Activated T-cell treated with anti-CD3 and anti-CD28 coated beads, Interleukin-2, amount 50 U/mL, for 72 hours (primary cell): ENCODE measurements around the gene IQGAP2. TPM values are rescaled to one million over a fixed set of nuclear protein-coding genes. Genes with fewer than 3 reads are reported as not detected.
A peak's percentile ranks its signal among the peaks of the same experiment; 100 is the strongest.

Experiments
- ATAC-seq, 2 donors: fragments of 150-1000 bp; cut with Tn5 transposase; replicated peaks in 1 of 2; 2 replicates each; pipeline ENCODE4 v1.10.0; 2021; ENCODE audit warnings: moderate library complexity in 2 of 2, mild to moderate bottlenecking in 1 of 2
- DNase-seq, 2 donors: peaks; one replicate each; pipeline ENCODE4 v3.0.0; 2021 to 2022; ENCODE audit warnings: mixed read lengths in 1 of 2
- H3K27ac Mint-ChIP-seq: one replicate; pipeline ENCODE4 v1.8.0; 2022; ENCODE audit warnings: mild to moderate bottlenecking, moderate library complexity, mixed read lengths
- H3K27me3 Mint-ChIP-seq: one replicate; pipeline ENCODE4 v1.8.0; 2022; ENCODE audit warnings: low read depth, mixed read lengths
- H3K36me3 Mint-ChIP-seq, 2 donors: one replicate each; pipeline ENCODE4 v1.8.0; 2022; ENCODE audit warnings: mixed read lengths in 2 of 2, mild to moderate bottlenecking in 1 of 2; ENCODE audit not compliant: insufficient read depth in 2 of 2
- H3K4me1 Mint-ChIP-seq: one replicate; pipeline ENCODE4 v1.8.0; 2022; ENCODE audit warnings: low read depth, mixed read lengths
- H3K4me3 Mint-ChIP-seq, 2 donors: one replicate each; pipeline ENCODE4 v1.8.0; 2022; ENCODE audit warnings: mild to moderate bottlenecking in 2 of 2, mixed read lengths in 2 of 2, moderate library complexity in 2 of 2
- H3K9me3 Mint-ChIP-seq, 2 donors: one replicate each; pipeline ENCODE4 v1.8.0; 2022; ENCODE audit warnings: mixed read lengths in 2 of 2
- total RNA-seq, 2 donors: library from RNA; stranded (reverse); gene quantifications; one replicate each; pipeline ENCODE4 v1.2.3, GENCODE V29; 2022

Gene IQGAP2
- total RNA-seq, 2 donors from 2014 or later: 78.0 to 108 TPM

DNA sequence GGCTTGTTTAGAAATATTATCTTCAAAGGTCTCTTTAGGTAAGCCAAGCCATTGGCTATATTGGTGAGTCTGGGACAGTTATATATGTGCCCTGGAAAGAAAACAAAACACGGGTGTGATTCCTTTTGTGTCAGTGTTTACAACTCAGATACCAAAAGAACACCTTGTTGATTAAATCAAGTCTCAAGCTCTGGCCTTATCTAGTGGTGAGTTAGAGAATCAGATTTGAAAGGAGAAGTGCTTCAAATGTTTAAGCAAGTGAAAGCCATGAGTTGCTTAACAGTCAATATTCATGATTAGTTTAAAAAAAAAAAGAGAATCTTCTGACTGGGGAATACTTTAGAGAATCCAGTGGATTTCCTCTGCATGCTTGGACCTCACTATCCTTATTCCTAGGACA is 68.3 kb downstream of the IQGAP2 start:
- no peak for ATAC-seq
- H3K4me1 Mint-ChIP-seq: peaks cover 70% of the 10 kb centered on the region
- H3K27me3 Mint-ChIP-seq: no peaks in the 10 kb centered on the region
- H3K9me3 Mint-ChIP-seq: peaks cover 0 to 2% of the 10 kb centered on the region in 2 donors
- H3K36me3 Mint-ChIP-seq: peaks cover 0 to 5% of the 10 kb centered on the region in 2 donors
- DNase-seq: no peak
- H3K27ac Mint-ChIP-seq: peak overlapping the region; percentile 100
- H3K4me3 Mint-ChIP-seq: peak overlapping the region in 1 of 2 donors; percentile 40

DNA sequence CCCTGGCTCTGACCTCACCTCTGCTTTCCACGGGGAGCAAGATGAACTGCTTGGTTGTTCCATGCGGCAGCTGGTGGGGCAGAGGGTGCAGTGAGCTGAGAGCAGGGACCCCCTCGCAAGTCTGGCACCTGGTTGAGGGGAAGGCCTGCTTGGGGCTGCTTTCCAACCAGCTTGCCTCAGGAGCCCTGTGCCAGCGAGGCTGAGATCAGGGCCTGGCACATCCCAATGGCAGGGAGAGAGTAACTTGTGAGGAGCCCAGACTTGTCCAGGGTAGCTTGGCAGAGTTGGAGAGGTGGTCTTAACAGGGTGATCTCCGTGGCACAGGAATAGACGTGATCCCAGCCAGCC is 68.9 kb downstream of the IQGAP2 start:
- H3K27me3 Mint-ChIP-seq: no peaks in the 10 kb centered on the region
- DNase-seq (no peak), ATAC-seq (no peak)
- H3K9me3 Mint-ChIP-seq: peaks cover 0 to 2% of the 10 kb centered on the region in 2 donors
- peaks cover 0 to 5% of the 10 kb centered on the region in 2 donors for H3K36me3 Mint-ChIP-seq
- peak overlapping the region; percentile 100 for H3K27ac Mint-ChIP-seq
- peak overlapping the region; percentile 4 to 68 for H3K4me3 Mint-ChIP-seq
- peaks cover 67% of the 10 kb centered on the region for H3K4me1 Mint-ChIP-seq

DNA sequence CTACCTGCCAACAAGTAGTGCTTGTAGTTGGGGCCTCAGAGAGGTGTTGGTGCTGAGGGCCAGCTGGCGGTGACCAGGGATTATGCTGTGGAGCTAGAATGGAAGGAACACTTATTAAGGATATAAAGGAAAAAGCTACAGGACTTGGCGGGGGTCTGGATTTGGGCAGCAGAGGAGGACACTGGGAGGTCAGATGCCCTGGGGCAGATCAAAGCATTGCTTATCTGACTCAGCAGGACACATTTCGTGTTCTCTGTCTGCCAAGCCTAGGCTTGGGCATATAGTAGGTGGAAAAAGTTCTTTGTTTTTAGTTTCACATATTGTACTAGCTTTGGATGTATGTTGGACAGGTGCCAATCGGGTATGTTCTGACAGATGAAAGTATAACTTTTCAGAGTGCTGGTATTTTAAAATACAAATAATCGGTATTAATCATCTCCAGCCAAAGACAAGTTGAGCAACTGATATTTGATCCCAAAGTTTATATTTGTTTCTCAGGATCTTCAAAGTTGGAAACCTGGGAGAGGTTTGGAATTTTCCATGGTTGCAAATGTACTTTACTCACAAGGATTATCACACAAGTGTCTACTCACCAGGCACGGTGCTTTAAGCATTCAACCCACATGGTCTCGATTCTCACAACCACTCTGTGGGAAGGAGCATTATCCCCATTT is 69.4 kb downstream of the IQGAP2 start:
- H3K9me3 Mint-ChIP-seq: peaks cover 0 to 2% of the 10 kb centered on the region in 2 donors
- H3K4me1 Mint-ChIP-seq: peaks cover 62% of the 10 kb centered on the region
- H3K4me3 Mint-ChIP-seq: peak overlapping the region; percentile 4 to 68
- peak overlapping the region; percentile 100 for H3K27ac Mint-ChIP-seq
- DNase-seq (peak; percentile 16 to 23), ATAC-seq (peak; percentile 41 to 50)
- H3K36me3 Mint-ChIP-seq: peaks cover 0 to 5% of the 10 kb centered on the region in 2 donors
- no peaks in the 10 kb centered on the region for H3K27me3 Mint-ChIP-seq

DNA sequence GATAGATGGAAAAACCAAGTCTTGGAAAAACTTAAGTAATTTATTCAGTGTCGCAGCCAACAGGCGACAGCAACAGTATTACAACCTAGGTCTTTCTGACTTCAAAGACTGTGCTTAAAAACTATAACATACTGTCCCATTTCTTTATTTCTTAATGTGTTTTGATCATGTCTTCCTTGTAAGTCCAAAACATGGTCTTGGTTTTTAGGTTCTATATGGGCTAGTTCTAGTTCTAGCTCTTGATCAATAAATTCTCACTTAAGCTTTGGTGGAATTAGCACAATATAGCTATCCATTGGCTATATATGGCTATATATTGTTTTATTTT is 69.9 kb downstream of the IQGAP2 start:
- Mint-ChIP-seq H3K27me3 (no peaks in the 10 kb centered on the region), H3K27ac (peak overlapping the region; percentile 100), H3K36me3 (peaks cover 0 to 5% of the 10 kb centered on the region in 2 donors), H3K4me3 (peak overlapping the region in 1 of 2 donors; percentile 68), H3K4me1 (peaks cover 59% of the 10 kb centered on the region), H3K9me3 (peaks cover 0 to 2% of the 10 kb centered on the region in 2 donors)
- DNase-seq: no peak
- no peak for ATAC-seq

DNA sequence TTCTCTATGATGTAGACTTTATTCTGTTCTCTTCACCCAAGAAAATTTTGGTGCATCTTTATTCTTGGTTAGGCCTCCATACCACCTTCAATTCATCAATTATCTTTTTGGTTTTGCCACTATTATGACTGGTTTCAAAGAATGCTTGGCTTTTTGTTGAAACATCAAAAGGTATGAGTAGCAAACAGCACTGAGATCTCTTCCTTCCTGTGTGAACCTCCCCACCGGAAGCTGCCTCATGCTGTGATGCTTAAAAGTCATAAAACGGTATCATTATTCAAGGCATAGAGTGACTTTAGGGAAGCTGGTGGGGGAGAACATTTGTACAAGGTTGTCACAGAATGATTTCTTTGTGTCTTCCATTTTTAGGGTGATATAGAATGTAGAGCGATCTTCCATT is 70.6 kb downstream of the IQGAP2 start:
- peak overlapping the region; percentile 52 to 68 for H3K4me3 Mint-ChIP-seq
- peak overlapping the region; percentile 100 for H3K27ac Mint-ChIP-seq
- ATAC-seq (peak; percentile 85 to 87), DNase-seq (peak; percentile 55 to 64)
- peaks cover 0 to 5% of the 10 kb centered on the region in 2 donors for H3K36me3 Mint-ChIP-seq
- H3K27me3 Mint-ChIP-seq: no peaks in the 10 kb centered on the region
- peaks cover 0 to 2% of the 10 kb centered on the region in 2 donors for H3K9me3 Mint-ChIP-seq
- peaks cover 55% of the 10 kb centered on the region for H3K4me1 Mint-ChIP-seq

DNA sequence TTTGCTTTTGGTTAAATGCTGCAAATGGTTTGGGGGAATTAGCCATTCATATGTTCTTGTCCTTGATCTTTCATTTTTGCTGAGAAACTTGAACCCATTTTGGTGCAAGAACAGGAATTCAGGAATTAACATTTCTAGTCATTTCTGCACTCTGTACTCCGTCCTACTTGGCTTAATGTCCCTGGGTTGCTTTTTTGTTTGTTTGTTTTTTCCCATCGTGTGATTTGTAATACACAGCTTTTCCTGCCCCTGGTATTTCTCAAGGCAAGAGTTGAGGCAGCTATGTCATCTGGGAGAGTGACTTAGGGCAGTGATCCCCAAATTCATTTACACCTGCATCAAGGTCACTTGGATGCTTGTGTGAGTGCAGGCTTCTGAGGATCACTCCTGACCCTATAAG is 71.3 kb downstream of the IQGAP2 start:
- ATAC-seq (no peak), DNase-seq (no peak)
- H3K4me1 Mint-ChIP-seq: peaks cover 55% of the 10 kb centered on the region
- no peak overlapping the region for H3K27ac Mint-ChIP-seq
- peaks cover 0 to 2% of the 10 kb centered on the region in 2 donors for H3K9me3 Mint-ChIP-seq
- H3K4me3 Mint-ChIP-seq: no peak overlapping the region
- H3K27me3 Mint-ChIP-seq: no peaks in the 10 kb centered on the region
- peaks cover 0 to 4% of the 10 kb centered on the region in 2 donors for H3K36me3 Mint-ChIP-seq

DNA sequence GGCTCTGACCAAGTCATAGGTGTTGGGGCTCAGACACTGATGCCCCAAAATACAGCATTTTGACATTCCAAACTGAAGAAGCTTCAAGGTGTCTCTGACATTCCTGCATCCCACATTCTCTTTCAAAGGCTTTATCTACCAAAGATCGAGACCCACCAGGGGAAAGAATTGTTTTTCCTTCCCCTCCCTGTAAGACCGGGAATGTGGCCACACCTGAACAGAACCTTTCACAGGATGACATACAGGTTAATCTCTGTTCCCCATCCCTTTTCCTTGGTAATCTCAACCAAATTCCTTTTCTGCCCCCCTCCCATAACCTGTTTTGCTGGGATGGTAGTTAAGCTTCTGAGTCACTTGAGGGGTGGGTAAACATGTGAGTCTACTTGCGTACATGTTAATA is 72.3 kb downstream of the IQGAP2 start:
- DNase-seq: no peak
- peaks cover 0 to 4% of the 10 kb centered on the region in 2 donors for H3K36me3 Mint-ChIP-seq
- no peaks in the 10 kb centered on the region for H3K27me3 Mint-ChIP-seq
- peaks cover 53% of the 10 kb centered on the region for H3K4me1 Mint-ChIP-seq
- H3K27ac Mint-ChIP-seq: no peak overlapping the region
- H3K4me3 Mint-ChIP-seq: no peak overlapping the region
- H3K9me3 Mint-ChIP-seq: peaks cover 0 to 2% of the 10 kb centered on the region in 2 donors
- no peak for ATAC-seq

DNA sequence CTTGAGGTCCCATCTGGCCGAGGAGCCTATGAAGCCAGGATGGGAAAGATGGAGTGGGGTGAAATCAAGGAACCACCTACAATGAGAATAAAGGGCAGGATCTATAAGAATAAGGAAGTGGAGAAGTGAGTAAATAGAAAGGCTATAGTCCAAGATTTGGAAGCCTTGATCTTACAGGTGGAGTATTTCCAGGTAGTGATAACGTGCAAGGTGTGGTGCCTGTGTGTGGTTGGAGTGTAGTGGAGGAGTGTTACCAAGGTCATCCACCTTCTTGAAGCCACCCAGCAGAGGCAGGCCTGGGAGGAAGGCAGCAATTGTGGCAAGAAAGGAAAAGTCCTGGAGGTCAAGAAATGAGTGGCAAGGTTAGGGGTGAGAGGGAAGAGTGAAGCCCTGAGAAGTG is 72.9 kb downstream of the IQGAP2 start:
- no peaks in the 10 kb centered on the region for H3K27me3 Mint-ChIP-seq
- no peak for DNase-seq
- ATAC-seq: no peak
- peaks cover 53% of the 10 kb centered on the region for H3K4me1 Mint-ChIP-seq
- H3K9me3 Mint-ChIP-seq: peaks cover 0 to 2% of the 10 kb centered on the region in 2 donors
- peak overlapping the region; percentile 5 for H3K27ac Mint-ChIP-seq
- H3K36me3 Mint-ChIP-seq: peaks cover 0 to 4% of the 10 kb centered on the region in 2 donors
- H3K4me3 Mint-ChIP-seq: no peak overlapping the region

DNA sequence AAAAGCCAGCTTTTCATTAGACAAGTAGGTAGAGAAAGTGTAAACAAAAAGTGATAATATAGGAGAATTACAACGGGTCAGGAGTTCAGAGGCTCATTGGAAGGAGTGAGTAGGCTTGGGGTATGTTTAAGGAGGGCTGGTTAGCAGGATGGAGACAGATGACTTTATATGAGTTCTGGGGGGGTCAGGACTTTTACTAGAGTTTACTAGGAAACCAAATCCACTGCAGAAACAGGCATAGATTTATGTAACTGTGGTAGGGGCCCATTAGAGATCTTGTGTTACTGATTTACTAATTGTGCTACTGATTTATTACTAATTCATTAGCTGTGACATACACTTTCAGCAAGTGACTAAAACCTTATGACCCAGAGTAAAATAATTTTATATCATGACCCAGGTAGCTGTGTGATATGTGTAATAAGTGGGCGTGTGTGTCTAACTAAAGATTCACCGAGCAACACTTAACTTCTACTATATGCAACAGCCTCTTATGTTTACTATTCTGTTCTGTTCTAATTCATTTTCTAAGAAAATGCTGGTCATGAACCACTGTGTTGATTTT is 73.5 kb downstream of the IQGAP2 start:
- Mint-ChIP-seq H3K9me3 (peaks cover 0 to 2% of the 10 kb centered on the region in 2 donors), H3K27ac (peak overlapping the region; percentile 49), H3K27me3 (no peaks in the 10 kb centered on the region), H3K4me3 (no peak overlapping the region), H3K36me3 (peaks cover 0 to 4% of the 10 kb centered on the region in 2 donors), H3K4me1 (peaks cover 48% of the 10 kb centered on the region)
- no peak for DNase-seq
- no peak for ATAC-seq

DNA sequence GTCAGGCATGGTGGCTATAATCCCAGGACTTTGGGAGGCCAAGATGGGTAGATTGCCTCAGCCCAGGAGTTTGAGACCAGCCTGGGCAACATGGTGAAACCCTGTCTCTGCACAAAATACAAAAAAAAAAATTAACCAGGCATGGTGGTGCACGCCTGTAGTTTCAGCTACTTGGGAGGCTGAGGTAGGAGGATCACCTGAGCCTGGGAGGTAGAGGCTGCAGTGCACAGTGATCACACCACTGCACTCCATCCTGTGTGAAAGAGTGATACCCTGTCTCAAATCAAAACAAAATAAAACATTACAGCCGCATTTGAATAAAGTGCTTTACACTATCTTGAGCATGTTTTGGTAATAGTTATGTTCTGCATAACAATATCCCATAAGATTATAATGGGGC is 74.0 kb downstream of the IQGAP2 start:
- peaks cover 43% of the 10 kb centered on the region for H3K4me1 Mint-ChIP-seq
- H3K27ac Mint-ChIP-seq: no peak overlapping the region
- peaks cover 0 to 2% of the 10 kb centered on the region in 2 donors for H3K9me3 Mint-ChIP-seq
- no peak overlapping the region for H3K4me3 Mint-ChIP-seq
- no peaks in the 10 kb centered on the region for H3K27me3 Mint-ChIP-seq
- ATAC-seq (no peak), DNase-seq (no peak)
- peaks cover 0 to 4% of the 10 kb centered on the region in 2 donors for H3K36me3 Mint-ChIP-seq

DNA sequence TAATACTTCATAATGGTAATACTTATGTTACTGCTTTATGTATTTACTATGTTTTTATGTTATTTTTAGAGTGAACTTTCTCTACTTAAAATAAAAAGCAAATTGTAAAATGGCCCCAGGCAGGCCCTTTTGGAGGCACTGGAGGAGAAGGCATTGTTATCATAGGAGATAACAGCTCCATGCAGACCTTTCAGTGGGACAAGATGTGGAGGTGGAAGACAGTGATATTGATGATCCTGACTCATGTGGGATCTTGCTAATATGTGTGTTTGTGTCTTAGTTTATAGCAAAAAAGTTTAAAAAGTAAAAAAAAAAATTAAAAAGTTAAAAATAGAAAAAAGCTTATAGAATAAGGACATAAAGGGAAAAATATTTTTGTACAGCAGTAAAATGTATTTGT is 74.5 kb downstream of the IQGAP2 start:
- no peak for DNase-seq
- Mint-ChIP-seq H3K9me3 (peaks cover 0 to 2% of the 10 kb centered on the region in 2 donors), H3K27ac (no peak overlapping the region), H3K36me3 (peaks cover 0 to 4% of the 10 kb centered on the region in 2 donors), H3K4me3 (no peak overlapping the region), H3K27me3 (no peaks in the 10 kb centered on the region), H3K4me1 (peaks cover 38% of the 10 kb centered on the region)
- no peak for ATAC-seq

DNA sequence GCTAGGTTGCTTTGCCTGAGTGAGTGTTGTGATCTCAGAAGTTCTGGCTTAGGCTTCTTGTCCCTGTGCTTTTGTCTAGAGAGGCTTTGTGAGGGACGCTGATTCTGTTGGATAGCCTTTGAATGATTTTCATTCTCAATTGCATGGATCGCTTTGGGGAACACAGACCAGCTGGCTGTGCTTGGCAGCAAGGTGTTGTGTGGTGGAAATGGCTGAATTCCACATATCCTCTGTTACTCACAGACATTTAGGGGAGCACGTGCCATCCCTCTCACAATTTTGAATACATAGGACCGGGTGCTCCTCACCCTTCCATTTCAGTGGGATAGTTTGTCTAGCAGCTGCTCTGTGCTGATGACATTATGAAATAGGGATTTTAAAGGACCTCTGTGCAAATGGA is 76.2 kb downstream of the IQGAP2 start:
- H3K27ac Mint-ChIP-seq: no peak overlapping the region
- H3K4me3 Mint-ChIP-seq: no peak overlapping the region
- ATAC-seq (no peak), DNase-seq (no peak)
- no peaks in the 10 kb centered on the region for H3K27me3 Mint-ChIP-seq
- no peaks in the 10 kb centered on the region for H3K9me3 Mint-ChIP-seq
- peaks cover 23% of the 10 kb centered on the region for H3K4me1 Mint-ChIP-seq
- no peaks in the 10 kb centered on the region for H3K36me3 Mint-ChIP-seq

DNA sequence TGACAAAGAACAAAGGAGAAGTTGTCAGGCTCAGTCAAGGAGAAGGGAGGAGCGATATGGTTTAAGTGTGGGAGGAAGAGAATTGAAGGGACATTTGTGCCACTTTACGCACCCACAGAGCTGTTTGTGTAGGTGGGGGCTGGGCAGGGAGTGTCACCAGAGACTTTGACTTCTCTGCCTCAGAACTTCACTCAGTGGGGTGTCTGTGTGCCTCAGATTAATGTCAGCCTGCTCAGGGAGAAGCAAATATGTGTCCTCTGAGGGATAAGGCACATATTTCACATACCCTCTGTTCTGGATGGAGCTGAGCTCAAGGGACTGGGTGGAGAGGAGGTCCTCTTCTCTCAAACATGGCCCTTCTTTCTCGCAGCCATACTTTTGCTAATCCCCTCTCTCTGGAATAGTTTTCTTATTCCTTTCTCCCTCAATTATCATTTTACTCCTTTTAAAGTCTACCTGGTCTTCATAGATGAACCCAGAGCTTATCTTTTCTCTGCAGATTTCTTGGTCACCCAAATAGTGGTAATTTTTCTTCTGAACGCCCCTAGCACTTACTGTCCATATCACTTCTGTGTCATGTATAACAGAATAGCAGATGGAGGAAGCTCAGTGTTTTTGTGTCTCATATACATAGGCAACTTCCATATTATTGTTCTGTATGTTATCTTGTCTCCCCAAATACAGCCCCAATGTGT is 77.0 kb downstream of the IQGAP2 start:
- H3K4me1 Mint-ChIP-seq: peaks cover 27% of the 10 kb centered on the region
- peak overlapping the region; percentile 33 for H3K27ac Mint-ChIP-seq
- DNase-seq: no peak
- H3K36me3 Mint-ChIP-seq: peaks cover 0 to 1% of the 10 kb centered on the region in 2 donors
- no peaks in the 10 kb centered on the region for H3K27me3 Mint-ChIP-seq
- no peak overlapping the region for H3K4me3 Mint-ChIP-seq
- ATAC-seq: no peak
- H3K9me3 Mint-ChIP-seq: no peaks in the 10 kb centered on the region
